Measurements from ENCODE around the gene SLC44A3.

Gene SLC44A3, protein sequence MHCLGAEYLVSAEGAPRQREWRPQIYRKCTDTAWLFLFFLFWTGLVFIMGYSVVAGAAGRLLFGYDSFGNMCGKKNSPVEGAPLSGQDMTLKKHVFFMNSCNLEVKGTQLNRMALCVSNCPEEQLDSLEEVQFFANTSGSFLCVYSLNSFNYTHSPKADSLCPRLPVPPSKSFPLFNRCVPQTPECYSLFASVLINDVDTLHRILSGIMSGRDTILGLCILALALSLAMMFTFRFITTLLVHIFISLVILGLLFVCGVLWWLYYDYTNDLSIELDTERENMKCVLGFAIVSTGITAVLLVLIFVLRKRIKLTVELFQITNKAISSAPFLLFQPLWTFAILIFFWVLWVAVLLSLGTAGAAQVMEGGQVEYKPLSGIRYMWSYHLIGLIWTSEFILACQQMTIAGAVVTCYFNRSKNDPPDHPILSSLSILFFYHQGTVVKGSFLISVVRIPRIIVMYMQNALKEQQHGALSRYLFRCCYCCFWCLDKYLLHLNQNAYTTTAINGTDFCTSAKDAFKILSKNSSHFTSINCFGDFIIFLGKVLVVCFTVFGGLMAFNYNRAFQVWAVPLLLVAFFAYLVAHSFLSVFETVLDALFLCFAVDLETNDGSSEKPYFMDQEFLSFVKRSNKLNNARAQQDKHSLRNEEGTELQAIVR

DNA sequence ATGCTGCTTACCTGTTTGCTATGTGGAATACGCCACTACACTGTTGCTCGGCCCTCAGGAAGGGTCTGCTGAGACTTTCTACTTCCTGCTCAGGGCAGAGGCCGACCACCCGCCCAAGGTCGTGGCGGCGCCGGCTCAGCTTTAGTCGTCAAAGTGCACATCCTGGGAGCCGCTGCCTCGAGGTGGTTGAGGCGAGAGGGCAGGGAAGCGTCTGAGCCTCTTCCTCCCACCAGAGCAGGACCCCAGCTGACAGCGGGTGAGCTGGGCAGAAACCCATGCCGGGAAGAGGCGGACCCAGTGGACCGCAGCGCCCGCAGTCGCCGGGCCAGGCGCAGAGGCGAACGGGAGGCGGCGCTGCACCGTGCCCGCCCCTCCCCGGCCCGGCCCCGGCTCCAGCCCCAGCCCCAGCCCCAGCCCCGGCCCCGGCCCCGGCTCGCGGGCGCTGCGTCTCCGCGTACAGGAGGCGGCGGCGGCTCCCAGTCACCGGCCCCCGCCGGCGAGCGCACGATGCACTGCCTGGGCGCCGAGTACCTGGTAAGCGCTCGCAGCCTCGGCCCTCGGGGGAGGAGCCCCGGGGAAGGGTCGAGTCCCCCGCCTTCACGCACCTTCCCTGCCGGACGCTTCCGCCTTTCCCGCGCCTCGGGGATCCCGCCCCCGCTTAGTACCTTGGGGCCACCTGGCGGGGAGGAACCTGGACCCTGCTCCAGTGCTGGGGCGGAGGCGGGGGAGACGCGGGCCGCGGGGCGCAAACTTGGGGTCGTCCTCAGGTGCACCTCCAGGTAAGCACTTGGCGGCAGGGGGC, at the start of gene SLC44A3:
SLC44A3 (plus strand) TSS at position 413 of the 802 bp plus-strand sequence; CDS start at position 508, 95 bp downstream.
- no peak for DNase-seq (ENCODE audit: low read depth in 2 of 2)

DNA sequence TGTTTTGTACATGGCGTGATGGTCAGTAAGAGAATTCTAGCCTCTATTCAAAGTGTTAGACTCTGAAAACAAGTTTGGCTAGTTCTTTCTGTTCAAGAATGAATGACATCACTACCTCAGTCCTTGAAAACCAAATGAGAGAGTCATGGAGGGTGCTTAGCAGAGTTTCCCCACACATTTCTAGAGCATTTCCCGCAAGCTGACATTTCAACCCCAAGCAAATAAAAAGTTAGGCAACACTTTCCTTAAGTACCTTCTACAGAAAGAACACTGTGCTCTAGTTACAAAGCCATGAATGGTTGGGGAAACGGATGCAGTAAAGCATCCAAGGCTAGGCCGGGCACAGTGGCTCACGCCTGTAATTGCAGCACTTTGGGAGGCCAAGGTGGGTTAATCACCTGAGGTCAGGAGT, 47.9 kb upstream of the SLC44A3 start:
- DNase-seq (ENCODE audit: low read depth in 2 of 2) = no peak

- DNase-seq (ENCODE audit: low read depth in 2 of 2) = no peak
These were observed 47.3 kb upstream of the SLC44A3 start for GRCh38 chr1:94772845-94773244.

- no peak for DNase-seq (ENCODE audit: low read depth in 2 of 2)
These were observed 46.8 kb upstream of the SLC44A3 start for GRCh38 chr1:94773296-94773809.

GRCh38 chr1:94773931-94774422, 46.2 kb upstream of the SLC44A3 start:
- DNase-seq (ENCODE audit: low read depth in 2 of 2) = no peak

- no peak for DNase-seq (ENCODE audit: low read depth in 2 of 2)
These were observed 43.7 kb upstream of the SLC44A3 start for GRCh38 chr1:94776474-94776873.

GRCh38 chr1:94777281-94777680, 42.9 kb upstream of the SLC44A3 start:
- no peak for DNase-seq (ENCODE audit: low read depth in 2 of 2)

GRCh38 chr1:94778808-94779207, 41.3 kb upstream of the SLC44A3 start:
- DNase-seq (ENCODE audit: low read depth in 2 of 2) = no peak

GRCh38 chr1:94783342-94784189, 36.6 kb upstream of the SLC44A3 start:
- DNase-seq (ENCODE audit: low read depth in 2 of 2) = no peak

DNA sequence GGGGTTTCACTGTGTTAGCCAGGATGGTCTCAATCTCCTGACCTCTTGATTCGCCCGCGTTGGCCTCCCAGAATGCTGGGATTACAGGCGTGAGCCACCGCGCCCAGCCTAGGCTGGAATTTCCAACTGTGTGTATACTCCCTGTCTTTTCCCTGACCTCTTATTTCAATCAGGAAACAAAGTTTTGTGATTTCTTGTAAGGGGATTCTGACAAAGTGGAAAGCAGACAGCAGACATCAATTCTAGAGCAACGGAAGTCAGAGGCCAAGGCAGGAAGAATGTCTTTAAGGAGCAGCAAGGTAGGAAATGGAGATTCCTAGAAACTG, 36.0 kb upstream of the SLC44A3 start:
- DNase-seq (ENCODE audit: low read depth in 2 of 2) = no peak

- no peak for DNase-seq (ENCODE audit: low read depth in 2 of 2)
These were observed 32.5 kb upstream of the SLC44A3 start for GRCh38 chr1:94787691-94788090.

GRCh38 chr1:94790246-94790645, 29.9 kb upstream of the SLC44A3 start:
- no peak for DNase-seq (ENCODE audit: low read depth in 2 of 2)

DNA sequence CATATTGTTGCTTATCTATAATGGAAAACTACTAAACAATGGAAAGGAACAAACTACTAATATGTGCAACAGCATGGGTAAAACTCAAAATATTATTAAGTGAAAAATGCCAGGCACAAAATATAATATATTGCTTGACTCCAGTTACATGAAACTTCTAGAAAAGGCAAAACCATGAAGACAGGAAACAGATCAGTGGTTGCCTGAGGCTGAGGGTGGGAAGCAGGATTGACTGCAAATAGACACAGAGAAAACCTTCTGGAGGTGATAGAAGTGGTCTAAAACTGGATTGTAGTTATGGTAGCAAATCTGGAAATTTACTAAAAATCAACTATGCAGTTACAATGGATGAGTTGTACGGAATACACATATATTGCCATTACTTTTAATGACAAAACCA, 29.5 kb upstream of the SLC44A3 start:
- no peak for DNase-seq (ENCODE audit: low read depth in 2 of 2)

GRCh38 chr1:94792473-94793295, 27.5 kb upstream of the SLC44A3 start:
- DNase-seq (ENCODE audit: low read depth in 2 of 2) = no peak

DNA sequence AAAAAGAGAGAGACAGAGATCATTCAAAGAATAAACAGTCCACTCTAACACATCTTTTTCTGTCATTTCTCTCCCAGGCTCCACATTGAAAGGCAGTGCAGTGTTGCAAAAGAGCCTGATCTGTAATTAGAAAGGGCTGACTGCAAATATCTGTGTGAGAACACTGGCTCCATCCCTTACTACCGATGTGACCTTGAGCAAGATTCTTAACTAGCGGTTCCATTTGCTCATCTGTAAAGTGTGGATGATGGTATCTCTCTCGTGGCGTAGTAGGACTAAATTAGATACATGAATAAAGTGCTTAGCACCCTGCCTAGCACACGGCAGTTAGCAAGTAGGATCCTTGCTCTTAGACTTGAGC, 26.9 kb upstream of the SLC44A3 start:
- no peak for DNase-seq (ENCODE audit: low read depth in 2 of 2)

DNA sequence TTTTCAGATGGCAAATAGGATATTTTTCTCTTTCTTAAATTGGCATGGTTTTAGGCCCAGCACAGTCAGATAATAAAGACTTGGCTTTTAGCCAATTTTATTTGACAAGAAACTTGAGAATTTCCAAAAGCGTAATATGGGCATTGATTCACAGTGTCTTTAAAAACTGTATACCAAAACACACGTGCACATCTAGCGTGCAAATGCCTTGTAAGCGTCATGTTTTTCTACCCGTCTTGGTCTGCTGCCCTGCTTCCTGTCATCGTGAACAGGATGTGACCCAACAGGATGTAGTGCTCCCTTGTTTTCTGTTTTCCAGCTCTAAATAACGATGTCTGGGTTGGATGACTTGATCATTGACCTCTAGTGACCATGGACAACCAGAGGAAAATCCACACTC, 24.7 kb upstream of the SLC44A3 start:
- no peak for DNase-seq (ENCODE audit: low read depth in 2 of 2)

- no peak for DNase-seq (ENCODE audit: low read depth in 2 of 2)
These were observed 23.9 kb upstream of the SLC44A3 start for GRCh38 chr1:94796266-94796665.

DNA sequence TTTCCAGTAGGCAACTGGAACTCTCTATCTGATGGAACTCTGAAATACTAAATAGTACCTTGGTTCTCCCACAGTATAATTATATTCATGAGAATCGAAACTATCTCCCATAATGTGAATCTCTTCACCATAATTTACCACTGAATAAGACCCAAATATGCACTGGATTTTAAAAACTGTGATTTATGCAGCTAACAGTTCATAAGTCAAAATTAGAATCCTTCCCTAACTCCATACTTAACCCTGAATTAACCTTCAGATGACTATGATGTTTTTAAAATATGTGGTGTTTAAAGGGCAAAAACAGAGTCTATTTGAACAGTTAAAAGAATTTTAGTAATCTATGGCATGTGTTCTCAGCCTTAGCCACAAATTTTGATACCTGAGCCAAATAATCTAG, 22.9 kb upstream of the SLC44A3 start:
- DNase-seq (ENCODE audit: low read depth in 2 of 2) = no peak

GRCh38 chr1:94798054-94798453, 22.1 kb upstream of the SLC44A3 start:
- DNase-seq (ENCODE audit: low read depth in 2 of 2) = no peak

DNA sequence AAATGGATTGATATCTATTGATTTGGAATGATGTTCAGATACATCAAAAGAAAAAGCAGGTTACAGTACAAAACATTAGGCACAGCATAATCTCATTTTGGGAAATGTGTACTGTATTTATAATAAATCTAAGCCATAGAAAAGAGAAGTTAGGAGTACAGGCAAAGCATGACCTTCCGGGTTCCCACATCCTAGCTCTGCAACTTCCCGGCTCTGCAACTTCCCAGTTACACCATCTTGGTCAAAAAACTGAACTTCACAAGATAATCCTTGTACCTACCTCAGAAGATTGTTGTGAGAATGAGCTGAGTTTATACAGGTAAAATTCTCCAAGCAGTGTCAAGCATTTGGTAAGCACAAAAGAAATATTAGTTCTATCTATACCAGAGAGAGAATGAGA, 21.7 kb upstream of the SLC44A3 start:
- DNase-seq (ENCODE audit: low read depth in 2 of 2) = no peak

- DNase-seq (ENCODE audit: low read depth in 2 of 2) = no peak
These were observed 21.0 kb upstream of the SLC44A3 start for GRCh38 chr1:94799206-94799605.
